GM12878 (cell line): Measurements from ENCODE around the gene RBM43. TPM values are rescaled to one million over a fixed set of nuclear protein-coding genes. Genes with fewer than 3 reads are reported as not detected.

ENCODE experiments used
- ATAC-seq: fragments of 200-7000 bp; cut with Tn5 transposase; 3 replicates; pipeline ENCODE4 v1.9.1; 2020; ENCODE audit warnings: mild to moderate bottlenecking, moderate library complexity
- BruUV-seq: library from RNA; stranded (reverse); fragments of 400-500 nt; replicated peaks from 2 replicates; lab custom pipeline; 2021; lab: Mats Ljungman, UMichigan
- CTCF ChIA-PET: fragments of 300-600 bp; sonication (Branson Sonifier 250); formaldehyde crosslinking; extraction: SDS; loops from one replicate; lab custom pipeline; 2021; ENCODE audit warnings: inconsistent platforms; lab: Yijun Ruan, JAX
- POLR2A ChIA-PET: fragments of 350-600 bp; formaldehyde crosslinking; extraction: SDS; loops from one replicate; lab custom pipeline; 2021; ENCODE audit warnings: inconsistent platforms; lab: Charles Lee
- RAD21 ChIA-PET: fragments of 300-600 bp; sonication (Branson Sonifier 250); formaldehyde crosslinking; loops from one replicate; lab custom pipeline; 2023; ENCODE audit warnings: antibody characterized with exemption; ENCODE audit not compliant: unreplicated experiment; lab: Charles Lee
- SMC1A ChIA-PET: fragments of 300-600 bp; sonication (Branson Sonifier 250); formaldehyde crosslinking; loops from one replicate; lab custom pipeline; 2023; ENCODE audit not compliant: unreplicated experiment, uncharacterized antibody; lab: Charles Lee
- DNase-seq: peaks from one replicate; pipeline ENCODE4 v3.0.0-alpha.2; 2011; ENCODE audit warnings: low read depth, low spot score
- FAIRE-seq: peaks from 3 replicates; lab custom pipeline; 2011; peaks lifted over from hg19 to GRCh38; lab: Jason Lieb, UNC
- H2AFZ ChIP-seq: 2 replicates; pipeline ENCODE4 v1.6.0; 2011; ENCODE audit warnings: low read depth, low read length, control low read depth; ENCODE audit not compliant: control insufficient read depth
- H3K27ac ChIP-seq: 2 replicates; pipeline ENCODE4 v1.5.1; 2011; ENCODE audit warnings: control low read depth; ENCODE audit not compliant: control insufficient read depth, insufficient read depth
- H3K27me3 ChIP-seq, 2 experiments: replicated peaks in 1 of 2; 2 replicates each; pipeline versions ENCODE4 v1.6.0 to v1.6.1; 2011; ENCODE audit warnings: low read length in 1 of 2; ENCODE audit not compliant: control insufficient read depth in 2 of 2, insufficient read depth in 2 of 2
- H3K36me3 ChIP-seq, 2 experiments: 2 replicates each; pipeline ENCODE4 v1.5.1; 2011; ENCODE audit warnings: low read length in 1 of 2; ENCODE audit not compliant: control insufficient read depth in 2 of 2, insufficient read depth in 2 of 2
- H3K4me1 ChIP-seq: 2 replicates; pipeline ENCODE4 v1.6.1; 2011; ENCODE audit warnings: mild to moderate bottlenecking, low read length, moderate library complexity, mixed read lengths; ENCODE audit not compliant: control insufficient read depth, insufficient read depth
- H3K4me2 ChIP-seq: 2 replicates; pipeline ENCODE4 v1.6.0; 2011; ENCODE audit warnings: control low read depth; ENCODE audit not compliant: control insufficient read depth, insufficient read depth
- H3K4me3 ChIP-seq: fragments of 200-600 bp; sonication (generic); 2 replicates; pipeline ENCODE4 v1.5.1; 2016
- H3K79me2 ChIP-seq: 2 replicates; pipeline ENCODE4 v1.6.0; 2011; ENCODE audit warnings: low read length; ENCODE audit not compliant: control insufficient read depth, insufficient read depth
- H3K9ac ChIP-seq: 2 replicates; pipeline ENCODE4 v1.8.0; 2011; ENCODE audit warnings: low read length, control low read depth, mixed read lengths; ENCODE audit not compliant: control insufficient read depth, insufficient read depth
- H3K9me3 ChIP-seq: replicated peaks from 3 replicates; pipeline ENCODE4 v1.5.1; 2011; ENCODE audit warnings: mild to moderate bottlenecking, low read length; ENCODE audit not compliant: control insufficient read depth, insufficient read depth
- H4K20me1 ChIP-seq: 2 replicates; pipeline ENCODE4 v1.6.0; 2011; ENCODE audit not compliant: control insufficient read depth, insufficient read depth
- BRCA1 ChIP-seq: IDR thresholded peaks from 2 replicates; pipeline ENCODE4 v1.6.1; 2011; ENCODE audit warnings: low read depth, low read length, improper control_type of control experiment
- CBX3 ChIP-seq: fragments of 200-600 bp; sonication (generic); IDR thresholded peaks from 2 replicates; pipeline ENCODE4 v1.6.1; 2016; ENCODE audit warnings: low read depth, borderline replicate concordance
- CREM ChIP-seq: IDR thresholded peaks from 2 replicates; pipeline ENCODE4 v1.6.1; 2014; ENCODE audit warnings: antibody characterized with exemption, low read depth
- CUX1 ChIP-seq: IDR thresholded peaks from 2 replicates; pipeline ENCODE4 v1.6.1; 2012; ENCODE audit warnings: improper control_type of control experiment, low read depth, low read length; ENCODE audit not compliant: insufficient replicate concordance
- DPF2 ChIP-seq: fragments of 450-650 bp; IDR thresholded peaks from 2 replicates; pipeline ENCODE4 v1.6.1; 2017; ENCODE audit warnings: mild to moderate bottlenecking
- GABPA ChIP-seq: IDR thresholded peaks from 2 replicates; pipeline ENCODE4 v1.6.1; 2014; ENCODE audit warnings: antibody characterized with exemption, low read depth, mild to moderate bottlenecking, inconsistent platforms
- HDAC2 ChIP-seq: fragments of 200-600 bp; sonication (generic); IDR thresholded peaks from 2 replicates; pipeline ENCODE4 v1.6.1; 2017
- POU2F2 ChIP-seq: IDR thresholded peaks from 3 replicates; pipeline ENCODE4 v1.6.1; 2011; ENCODE audit warnings: low read depth, mild to moderate bottlenecking, low read length, borderline replicate concordance
- SMAD1 ChIP-seq: fragments of 450-650 bp; IDR thresholded peaks from 2 replicates; pipeline ENCODE4 v1.6.1; 2018; ENCODE audit warnings: mild to moderate bottlenecking, low read depth; ENCODE audit not compliant: partially characterized antibody
- STAT3 ChIP-seq: IDR thresholded peaks from 2 replicates; pipeline ENCODE4 v1.6.1; 2011; ENCODE audit warnings: low read depth, low read length, improper control_type of control experiment
- TCF3 ChIP-seq: IDR thresholded peaks from 2 replicates; pipeline ENCODE4 v1.6.1; 2012; ENCODE audit warnings: low read depth, mild to moderate bottlenecking, low read length, borderline replicate concordance; ENCODE audit not compliant: insufficient read depth
- ZBTB4 ChIP-seq: fragments of 450-650 bp; formaldehyde crosslinking; IDR thresholded peaks from 2 replicates; pipeline ENCODE4 v1.4.0; 2022; ENCODE audit warnings: mild to moderate bottlenecking, moderate library complexity
- ZNF217 ChIP-seq: fragments of 450-650 bp; IDR thresholded peaks from 2 replicates; pipeline ENCODE4 v1.6.1; 2017; ENCODE audit warnings: antibody characterized with exemption, mild to moderate bottlenecking
- ZNF24 ChIP-seq: fragments of 450-650 bp; IDR thresholded peaks from 2 replicates; pipeline ENCODE4 v1.6.1; 2017; ENCODE audit warnings: antibody characterized with exemption, mild to moderate bottlenecking
- WGBS: methylation state at CpG from one replicate; pipeline ENCODE4 v1.1.6; 2016; ENCODE audit warnings: low lambda C conversion rate; ENCODE audit not compliant: insufficient replicate concordance, insufficient coverage; ENCODE audit errors: missing lambda C conversion rate; 5-methylcytosine and 5-hydroxymethylcytosine counted together
- in situ Hi-C: fragments of 300-500 bp; cut with MboI; formaldehyde crosslinking; loops from 9 replicates; pipeline ENCODE4 v1.14.3; 2018; ENCODE audit warnings: mixed read lengths
- intact Hi-C: fragments of 100-400 bp; cut with micrococcal nuclease; formaldehyde crosslinking; loops from one replicate; pipeline ENCODE4 v1.14.2; 2022; ENCODE audit not compliant: unreplicated experiment
- polyA plus RNA-seq, 11 experiments: library from polyadenylated mRNA; depleted of rRNA in 4 of 11; unstranded in 6 of 11; stranded (reverse) in 5 of 11; fragments of >200 nt; fragmentation: Nextera tagmentation in 4 of 11; fragmentation: Illumina TruSeq in 1 of 11; extraction: Ambion mirVana in 4 of 11; extraction: Trizol in 1 of 11; gene quantifications; 1 replicate in 1 of 11; 2 replicates in 10 of 11; pipeline versions ENCODE4 v1.2.1 to v1.2.3, GENCODE V29; 2011 to 2016; ENCODE audit warnings: inconsistent platforms in 2 of 11, missing spikeins in 2 of 11, low read depth in 1 of 11
- total RNA-seq, 4 experiments: library from RNA; depleted of rRNA in 3 of 4; stranded (reverse); fragments of >200 nt in 3 of 4; fragmentation: Illumina TruSeq in 1 of 4; extraction: Trizol in 1 of 4; gene quantifications; 2 replicates each; pipeline versions ENCODE4 v1.2.1 to v1.2.3, GENCODE V29; 2013 to 2021

RBM43 gene
- total and polyA plus RNA-seq, 10 of the 15 experiments (the other 5 are each of a cell fraction or from before 2014, with no cell fraction given), result 0.86 to 5.3 (median 2.6) TPM

GRCh38 chr2:151264157-151264825 lies 2.6 kb upstream of the RBM43 start:
- POLR2A ChIA-PET, result interaction anchor here (0.7 kb wide), 2 partner anchors 24 to 26 kb away, joined by 3 to 9 read pairs; no protein-coding TSS in a partner anchor
- Histone ChIP-seq H3K4me3 (no peak overlapping the region), H3K4me1 (no peaks in the 10 kb centered on the region), H4K20me1 (no peaks in the 10 kb centered on the region), H2AFZ (no peak overlapping the region), H3K9me3 (no peaks in the 10 kb centered on the region; the same call in 2 of the 3 replicates), H3K4me2 (no peak overlapping the region), H3K79me2 (no peaks in the 10 kb centered on the region), H3K27ac (no peak overlapping the region), H3K27me3 (no peaks in the 10 kb centered on the region), H3K9ac (no peak overlapping the region), H3K36me3 (no peaks in the 10 kb centered on the region)
- intact Hi-C loops (no loop called here), in situ Hi-C loops (no loop called here)
- no TSS peak for BruUV-seq
- ATAC-seq (no peak), FAIRE-seq (no peak), DNase-seq (no peak)
- RAD21 ChIA-PET, result no interaction called here
- no peak for TF ChIP-seq POU2F2
- TF ChIP-seq ZNF24, result no peak
- TF ChIP-seq SMAD1, result no peak
- no peak for TF ChIP-seq STAT3
- no peak for TF ChIP-seq CREM
- TF ChIP-seq BRCA1, result no peak
- TF ChIP-seq ZBTB4 (CRISPR knock-in tag), result no peak
- no peak for TF ChIP-seq DPF2
- TF ChIP-seq ZNF217, result no peak
- no peak for TF ChIP-seq CBX3
- TF ChIP-seq GABPA, result no peak
- TF ChIP-seq HDAC2, result no peak
- no peak for TF ChIP-seq CUX1
- no peak for TF ChIP-seq TCF3
- WGBS, result 92% methylated on average over 7 of the region's 7 CpGs
- CTCF ChIA-PET, result interaction anchor here (1.2 to 1.3 kb wide), 2 partner anchors 9 to 145 kb away, joined by 3 to 4 read pairs; partner anchors contain the start of gene RIF1
- SMC1A ChIA-PET, result interaction anchor here (1.2 kb wide), 1 partner anchor 12 kb away, joined by 3 read pairs; no protein-coding TSS in a partner anchor
